Neural cell (in vitro differentiated cells): ENCODE data around the gene TMEM121. TPM values are rescaled to one million over a fixed set of nuclear protein-coding genes. Genes with fewer than 3 reads are reported as not detected.
"Not testable (repeated sequence)": the region's sequence is repeated elsewhere in the genome, so short reads cannot be mapped to it uniquely, and the experiment has no call there.

Source experiments
- H2AFZ ChIP-seq: fragments of 200-600, 300-800 bp; sonication (generic), shearing (Covaris generic); 2 replicates; pipeline ENCODE4 v1.6.0; 2014; ENCODE audit warnings: low read depth, mild to moderate bottlenecking, antibody characterized with exemption, low read length, moderate library complexity
- H3F3A ChIP-seq: fragments of 200-600 bp; shearing (Covaris generic); 2 replicates; pipeline ENCODE4 v1.6.1; 2016; ENCODE audit warnings: mild to moderate bottlenecking, moderate library complexity, mixed read lengths, antibody characterized with exemption, low read length; ENCODE audit not compliant: insufficient read depth, poor library complexity, severe bottlenecking
- H3K27ac ChIP-seq: fragments of 200-600, 300-800 bp; sonication (generic), shearing (Covaris generic); 2 replicates; pipeline ENCODE4 v1.5.1; 2014; ENCODE audit warnings: mild to moderate bottlenecking, low read length, moderate library complexity
- H3K27me3 ChIP-seq: fragments of 300-800, 200-600 bp; sonication (generic), shearing (Covaris generic); 2 replicates; pipeline ENCODE4 v1.6.0; 2014; ENCODE audit warnings: mild to moderate bottlenecking, low read depth, low read length, moderate library complexity; ENCODE audit not compliant: insufficient read depth
- H3K36me3 ChIP-seq: fragments of 300-800, 200-600 bp; sonication (generic), shearing (Covaris generic); 2 replicates; pipeline ENCODE4 v1.5.1; 2014; ENCODE audit warnings: mild to moderate bottlenecking, antibody characterized with exemption, low read length, moderate library complexity; ENCODE audit not compliant: insufficient read depth
- H3K4me2 ChIP-seq: fragments of 300-800, 200-600 bp; sonication (generic), shearing (Covaris generic); 2 replicates; pipeline ENCODE4 v1.6.0; 2014; ENCODE audit warnings: mild to moderate bottlenecking, low read length
- H3K4me3 ChIP-seq: fragments of 300-800, 200-600 bp; sonication (generic), shearing (Covaris generic); 2 replicates; pipeline ENCODE4 v1.5.1; 2014; ENCODE audit warnings: mild to moderate bottlenecking, low read length, moderate library complexity
- H3K79me2 ChIP-seq: fragments of 200-600 bp; shearing (Covaris generic); replicated peaks from 2 replicates; pipeline ENCODE4 v1.6.0; 2014; ENCODE audit warnings: mild to moderate bottlenecking, low read length, moderate library complexity; ENCODE audit not compliant: insufficient read depth
- H3K9ac ChIP-seq: fragments of 300-800, 200-600 bp; sonication (generic), shearing (Covaris generic); 2 replicates; pipeline ENCODE4 v1.6.1; 2016; ENCODE audit warnings: mild to moderate bottlenecking, low read length, mixed read lengths
- H3K9me2 ChIP-seq: fragments of 200-600 bp; shearing (Covaris generic); 2 replicates; pipeline ENCODE4 v1.6.1; 2016; ENCODE audit warnings: mild to moderate bottlenecking, low read length, mixed read lengths; ENCODE audit not compliant: insufficient read depth
- H3K9me3 ChIP-seq: fragments of 200-600, 300-800 bp; sonication (generic), shearing (Covaris generic); 2 replicates; pipeline ENCODE4 v1.6.1; 2016; ENCODE audit warnings: mild to moderate bottlenecking, mixed run types, low read length, moderate library complexity, mixed read lengths
- H4K20me1 ChIP-seq: fragments of 200-600 bp; shearing (Covaris generic); 2 replicates; pipeline ENCODE4 v1.6.1; 2016; ENCODE audit warnings: mild to moderate bottlenecking, mixed run types; ENCODE audit not compliant: insufficient read depth
- CTCF ChIP-seq: fragments of 450-650 bp; IDR thresholded peaks from 2 replicates; pipeline ENCODE4 v1.5.1; 2014; ENCODE audit warnings: antibody characterized with exemption, mild to moderate bottlenecking, moderate library complexity; ENCODE audit not compliant: poor library complexity, severe bottlenecking
- EP300 ChIP-seq: fragments of 450-650 bp; conservative IDR thresholded peaks from 2 replicates; pipeline ENCODE4 v1.6.1; 2014; ENCODE audit warnings: antibody characterized with exemption, mild to moderate bottlenecking, moderate library complexity; ENCODE audit not compliant: poor library complexity, severe bottlenecking
- EZH2 ChIP-seq: fragments of 200-600, 300-800 bp; shearing (Covaris generic), sonication (generic); IDR thresholded peaks from 2 replicates; pipeline ENCODE4 v1.6.1; 2014; ENCODE audit warnings: antibody characterized with exemption, low read length, borderline replicate concordance, mild to moderate bottlenecking; ENCODE audit not compliant: insufficient read depth, poor library complexity, severe bottlenecking
- MXI1 ChIP-seq: fragments of 450-650 bp; conservative IDR thresholded peaks from 2 replicates; pipeline ENCODE4 v1.6.1; 2014; ENCODE audit warnings: antibody characterized with exemption, mild to moderate bottlenecking; ENCODE audit not compliant: poor library complexity, severe bottlenecking
- POLR2AphosphoS5 ChIP-seq: IDR thresholded peaks from 2 replicates; pipeline ENCODE4 v1.6.1; 2012
- RAD21 ChIP-seq: fragments of 450-650 bp; conservative IDR thresholded peaks from 2 replicates; pipeline ENCODE4 v1.6.1; 2014; ENCODE audit warnings: antibody characterized with exemption, mild to moderate bottlenecking, moderate library complexity
- REST ChIP-seq: IDR thresholded peaks from 2 replicates; pipeline ENCODE4 v1.6.1; 2012; ENCODE audit warnings: borderline replicate concordance
- SMC3 ChIP-seq: fragments of 450-650 bp; conservative IDR thresholded peaks from 2 replicates; pipeline ENCODE4 v1.6.1; 2014; ENCODE audit warnings: antibody characterized with exemption, mild to moderate bottlenecking, moderate library complexity; ENCODE audit not compliant: poor library complexity
- TAF1 ChIP-seq: IDR thresholded peaks from 2 replicates; pipeline ENCODE4 v1.6.1; 2012; ENCODE audit warnings: low read depth
- polyA plus RNA-seq: library from polyadenylated mRNA; depleted of rRNA; stranded (reverse); fragments of >200 nt; gene quantifications from 2 replicates; pipeline ENCODE4 v1.2.3, GENCODE V29; 2014

The TMEM121 gene
- polyA plus RNA-seq, 1 donor from 2014 or later: 19.5 TPM

DNA sequence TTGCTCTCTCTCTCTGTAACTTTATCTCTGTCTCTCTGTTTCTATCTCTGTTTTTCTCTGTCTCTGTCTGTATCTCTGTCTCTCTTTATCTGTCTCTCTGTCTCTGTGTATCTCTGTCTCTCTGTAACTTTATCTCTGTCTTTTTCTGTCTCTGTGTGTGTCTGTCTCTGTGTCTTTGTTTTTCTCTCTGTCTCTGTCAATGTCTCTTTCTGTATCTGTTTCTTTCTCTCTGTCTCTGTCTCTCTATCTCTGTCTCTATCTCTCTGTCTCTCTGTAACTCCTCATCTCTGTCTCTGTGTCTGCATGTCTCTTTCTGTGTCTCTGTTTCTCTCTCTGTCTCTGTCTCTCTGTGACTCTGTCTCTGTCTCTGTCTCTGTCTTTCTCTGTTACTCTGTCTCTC, 51.7 kb downstream of the TMEM121 start:
- no peak overlapping the region for H3K4me3 ChIP-seq
- H3K9ac ChIP-seq: no peak overlapping the region
- no peak overlapping the region for H3K4me2 ChIP-seq
- no peaks in the 10 kb centered on the region for H3K79me2 ChIP-seq
- H2AFZ ChIP-seq: no peak overlapping the region
- peaks cover 13% of the 10 kb centered on the region for H3K9me3 ChIP-seq
- H4K20me1 ChIP-seq: no peaks in the 10 kb centered on the region
- no peaks in the 10 kb centered on the region for H3K36me3 ChIP-seq
- H3F3A ChIP-seq: no peaks in the 10 kb centered on the region
- no peak overlapping the region for H3K27ac ChIP-seq
- no peaks in the 10 kb centered on the region for H3K27me3 ChIP-seq
- TF ChIP-seq CTCF (no peak), SMC3 (no peak), EZH2 (no peak), MXI1 (no peak), POLR2AphosphoS5 (no peak), REST (no peak), EP300 (no peak), TAF1 (no peak), RAD21 (no peak)
- no peaks in the 10 kb centered on the region for H3K9me2 ChIP-seq

GRCh38 chr14:105579221-105579620, 52.8 kb downstream of the TMEM121 start:
- H3K4me2 ChIP-seq, H3K27me3 ChIP-seq, H2AFZ ChIP-seq, H3K9me2 ChIP-seq, H3K27ac ChIP-seq, H3K79me2 ChIP-seq, H3K9ac ChIP-seq, H3K36me3 ChIP-seq, H3F3A ChIP-seq, H3K4me3 ChIP-seq, H4K20me1 ChIP-seq: not testable (repeated sequence)
- peaks cover 13% of the 10 kb centered on the region for H3K9me3 ChIP-seq

Other genes starting within 250 kb of the TMEM121 start
- gene BRF1, start 225.6 kb upstream of the TMEM121 start, polyA plus RNA-seq: 69.4 and 71.1 TPM in 2 replicates
- gene PACS2, start 211.8 kb upstream of the TMEM121 start, polyA plus RNA-seq: 77.7 and 110 TPM in 2 replicates
- gene TEX22, start 128.0 kb upstream of the TMEM121 start, polyA plus RNA-seq: 0.22 TPM in 1 of 2 replicates, not detected in the other
- 94.0 and 101 TPM in 2 replicates for gene MTA1, start 106.8 kb upstream of the TMEM121 start, polyA plus RNA-seq
- 214 and 258 TPM in 2 replicates for gene CRIP2, start 51.8 kb upstream of the TMEM121 start, polyA plus RNA-seq
- 0.58 and 0.82 TPM in 2 replicates for gene CRIP1, start 39.7 kb upstream of the TMEM121 start, polyA plus RNA-seq
- 18.9 and 28.1 TPM in 2 replicates for gene TEDC1, start 35.3 kb upstream of the TMEM121 start, polyA plus RNA-seq